ENCODE results near the gene PSMB3. TPM values are rescaled to one million over a fixed set of nuclear protein-coding genes. Genes with fewer than 3 reads are reported as not detected.

Gene PSMB3
- total RNA-seq, 1 experiment from 2014 or later, result 441 TPM

DNA sequence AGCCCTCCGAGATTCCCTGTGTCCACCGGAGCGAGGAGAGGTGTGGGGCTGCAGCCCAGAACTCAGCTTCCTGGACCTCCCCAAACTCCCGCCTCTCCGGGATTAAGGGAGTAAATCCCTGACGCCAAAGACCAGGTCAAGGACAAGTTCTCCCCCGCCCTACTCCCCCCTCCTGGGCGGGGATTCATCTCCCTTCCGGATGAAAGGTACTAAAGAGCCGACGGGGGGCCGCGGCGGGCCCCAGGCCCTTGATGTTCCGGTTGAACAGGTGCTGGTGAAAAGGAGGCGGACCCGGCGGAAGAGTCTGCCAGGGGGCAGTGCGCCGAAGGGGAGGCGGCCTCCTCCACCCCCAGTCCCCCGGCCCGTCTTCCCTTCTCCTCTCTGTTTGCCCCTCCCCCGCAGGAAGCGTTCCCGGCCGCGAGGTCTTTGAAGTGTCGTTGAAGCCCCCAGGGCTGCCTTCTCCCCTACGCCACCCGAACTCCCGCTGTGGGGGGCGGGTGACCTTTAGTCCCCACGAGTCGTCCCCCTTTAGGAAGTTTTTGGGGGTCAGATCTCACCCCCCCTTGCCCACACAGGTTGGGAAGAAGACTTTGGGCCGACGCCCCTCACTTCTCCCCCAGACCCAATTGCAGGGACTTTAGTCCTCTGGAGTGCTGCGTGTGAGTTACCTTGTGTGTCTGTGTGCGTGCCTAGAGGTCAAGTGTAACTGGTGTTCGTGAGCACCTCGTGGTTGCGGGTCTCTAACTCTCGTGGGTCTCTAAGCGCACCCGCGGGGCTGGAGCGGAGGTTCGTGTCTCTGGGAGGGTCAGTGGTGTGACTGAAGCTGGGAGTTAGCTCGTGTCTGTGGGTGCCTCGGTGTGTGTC is 48.6 kb upstream of the PSMB3 start:
- Histone ChIP-seq H3K27me3 (ENCODE audit: low read length) (no peaks in the 10 kb centered on the region), H3K27ac (ENCODE audit: low read length) (peak overlapping the region; percentile 35; the same call in 1 of the 2 replicates), H2AFZ (ENCODE audit: low read length) (peak overlapping the region; percentile 97), H3K4me1 (ENCODE audit: insufficient read depth, low read length) (peaks cover 28% of the 10 kb centered on the region), H3K79me2 (ENCODE audit: low read length) (peaks cover 35% of the 10 kb centered on the region), H3F3A (ENCODE audit: low read length, unreplicated experiment) (no peaks in the 10 kb centered on the region), H3K4me2 (ENCODE audit: low read length) (peak overlapping the region; percentile 95), H3K9me3 (ENCODE audit: low read length) (no peaks in the 10 kb centered on the region), H4K20me1 (ENCODE audit: low read length) (no peaks in the 10 kb centered on the region), H3K4me3 (ENCODE audit: low read length) (peak overlapping the region; percentile 92), H3K9ac (ENCODE audit: low read length) (peak overlapping the region; percentile 80), H3K36me3 (ENCODE audit: low read depth, low read length) (no peaks in the 10 kb centered on the region), H3K9me2 (replicated peaks; ENCODE audit: low read length) (no peaks in the 10 kb centered on the region)
- no peak for TF ChIP-seq EZH2phosphoT487 (IDR thresholded peaks at IDR 0.05; ENCODE audit: borderline replicate concordance, low read length)
- TF ChIP-seq, protein P1, sequence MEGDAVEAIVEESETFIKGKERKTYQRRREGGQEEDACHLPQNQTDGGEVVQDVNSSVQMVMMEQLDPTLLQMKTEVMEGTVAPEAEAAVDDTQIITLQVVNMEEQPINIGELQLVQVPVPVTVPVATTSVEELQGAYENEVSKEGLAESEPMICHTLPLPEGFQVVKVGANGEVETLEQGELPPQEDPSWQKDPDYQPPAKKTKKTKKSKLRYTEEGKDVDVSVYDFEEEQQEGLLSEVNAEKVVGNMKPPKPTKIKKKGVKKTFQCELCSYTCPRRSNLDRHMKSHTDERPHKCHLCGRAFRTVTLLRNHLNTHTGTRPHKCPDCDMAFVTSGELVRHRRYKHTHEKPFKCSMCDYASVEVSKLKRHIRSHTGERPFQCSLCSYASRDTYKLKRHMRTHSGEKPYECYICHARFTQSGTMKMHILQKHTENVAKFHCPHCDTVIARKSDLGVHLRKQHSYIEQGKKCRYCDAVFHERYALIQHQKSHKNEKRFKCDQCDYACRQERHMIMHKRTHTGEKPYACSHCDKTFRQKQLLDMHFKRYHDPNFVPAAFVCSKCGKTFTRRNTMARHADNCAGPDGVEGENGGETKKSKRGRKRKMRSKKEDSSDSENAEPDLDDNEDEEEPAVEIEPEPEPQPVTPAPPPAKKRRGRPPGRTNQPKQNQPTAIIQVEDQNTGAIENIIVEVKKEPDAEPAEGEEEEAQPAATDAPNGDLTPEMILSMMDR (conservative IDR thresholded peaks at IDR 0.05; ENCODE audit: low read depth, low read length), result no peak
- no peak for TF ChIP-seq EZH2 (IDR thresholded peaks at IDR 0.05; ENCODE audit: low read length, unreplicated experiment)
- ChIA-PET CTCF (no interaction called here), POLR2A (ENCODE audit: unreplicated experiment) (no interaction called here)
- no TSS peak for BruUV-seq (replicated peaks)
- ATAC-seq (peak; percentile 29), DNase-seq (peak; percentile 88)
- intact Hi-C loops (cut with micrococcal nuclease), result no loop called here

- no peak for TF ChIP-seq EZH2phosphoT487 (IDR thresholded peaks at IDR 0.05; ENCODE audit: borderline replicate concordance, low read length)
- no peak for TF ChIP-seq EZH2 (IDR thresholded peaks at IDR 0.05; ENCODE audit: low read length, unreplicated experiment)
- TF ChIP-seq, protein P1 (conservative IDR thresholded peaks at IDR 0.05; ENCODE audit: low read depth, low read length), result no peak
- H3K79me2 ChIP-seq (ENCODE audit: low read length), result peaks cover 35% of the 10 kb centered on the region
- no peaks in the 10 kb centered on the region for H3F3A ChIP-seq (ENCODE audit: low read length, unreplicated experiment)
- ATAC-seq (peak; percentile 10), DNase-seq (peak; percentile 63)
- no peaks in the 10 kb centered on the region for H3K27me3 ChIP-seq (ENCODE audit: low read length)
- no TSS peak for BruUV-seq (replicated peaks)
- CTCF ChIA-PET, result no interaction called here
- H3K4me1 ChIP-seq (ENCODE audit: insufficient read depth, low read length), result peaks cover 28% of the 10 kb centered on the region
- intact Hi-C loops (cut with micrococcal nuclease), result no loop called here
- peak within 1 kb of the TSS; percentile 36; the same call in 1 of the 2 replicates for H3K27ac ChIP-seq (ENCODE audit: low read length)
- no peaks in the 10 kb centered on the region for H3K9me2 ChIP-seq (replicated peaks; ENCODE audit: low read length)
- H4K20me1 ChIP-seq (ENCODE audit: low read length), result no peaks in the 10 kb centered on the region
- peak within 1 kb of the TSS; percentile 96 for H3K4me2 ChIP-seq (ENCODE audit: low read length)
- POLR2A ChIA-PET (ENCODE audit: unreplicated experiment), result no interaction called here
- H3K36me3 ChIP-seq (ENCODE audit: low read depth, low read length), result no peaks in the 10 kb centered on the region
- H3K9me3 ChIP-seq (ENCODE audit: low read length), result no peaks in the 10 kb centered on the region
- peak within 1 kb of the TSS; percentile 80 for H3K9ac ChIP-seq (ENCODE audit: low read length)
- peak within 1 kb of the TSS; percentile 92 for H3K4me3 ChIP-seq (ENCODE audit: low read length)
- H2AFZ ChIP-seq (ENCODE audit: low read length), result peak within 1 kb of the TSS; percentile 97
Observed at GRCh38 chr17:38704606-38705522, 47.7 kb upstream of the PSMB3 start, which contains the start of gene MLLT6. Gene MLLT6 (plus strand): TSS chr17:38705273. CDS start chr17:38705633, 360 bp downstream.

Measured in PC-3 (cell line).